HG02884 (cell line): ENCODE results near the gene KAT6B.
A peak's percentile ranks its signal among the peaks of the same experiment; 100 is the strongest.

Experiments used
- ATAC-seq: cut with Tn5 transposase; IDR thresholded peaks from one replicate; pipeline ENCODE4 v1.9.1; 2021; ENCODE audit warnings: mild to moderate bottlenecking, moderate library complexity; ENCODE audit not compliant: unreplicated experiment

The KAT6B gene

DNA sequence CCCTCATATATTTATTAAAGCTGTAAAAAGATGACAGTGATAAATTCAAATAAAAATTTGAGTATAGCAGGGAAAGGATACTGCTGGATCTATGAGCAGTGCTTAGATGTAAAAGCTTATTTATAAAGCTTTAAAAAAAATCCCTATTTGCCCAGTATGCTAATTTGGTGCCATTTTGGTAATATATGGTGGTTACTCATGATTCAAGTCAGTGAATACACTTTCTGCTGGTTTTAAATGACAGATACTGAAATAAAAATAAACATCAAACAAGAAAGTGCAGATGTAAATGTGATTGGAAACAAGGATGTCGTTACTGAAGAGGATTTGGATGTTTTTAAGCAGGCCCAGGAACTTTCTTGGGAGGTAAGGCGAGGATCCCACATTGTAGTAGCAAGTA is 150.7 kb downstream of the KAT6B start:
- no peak for ATAC-seq

DNA sequence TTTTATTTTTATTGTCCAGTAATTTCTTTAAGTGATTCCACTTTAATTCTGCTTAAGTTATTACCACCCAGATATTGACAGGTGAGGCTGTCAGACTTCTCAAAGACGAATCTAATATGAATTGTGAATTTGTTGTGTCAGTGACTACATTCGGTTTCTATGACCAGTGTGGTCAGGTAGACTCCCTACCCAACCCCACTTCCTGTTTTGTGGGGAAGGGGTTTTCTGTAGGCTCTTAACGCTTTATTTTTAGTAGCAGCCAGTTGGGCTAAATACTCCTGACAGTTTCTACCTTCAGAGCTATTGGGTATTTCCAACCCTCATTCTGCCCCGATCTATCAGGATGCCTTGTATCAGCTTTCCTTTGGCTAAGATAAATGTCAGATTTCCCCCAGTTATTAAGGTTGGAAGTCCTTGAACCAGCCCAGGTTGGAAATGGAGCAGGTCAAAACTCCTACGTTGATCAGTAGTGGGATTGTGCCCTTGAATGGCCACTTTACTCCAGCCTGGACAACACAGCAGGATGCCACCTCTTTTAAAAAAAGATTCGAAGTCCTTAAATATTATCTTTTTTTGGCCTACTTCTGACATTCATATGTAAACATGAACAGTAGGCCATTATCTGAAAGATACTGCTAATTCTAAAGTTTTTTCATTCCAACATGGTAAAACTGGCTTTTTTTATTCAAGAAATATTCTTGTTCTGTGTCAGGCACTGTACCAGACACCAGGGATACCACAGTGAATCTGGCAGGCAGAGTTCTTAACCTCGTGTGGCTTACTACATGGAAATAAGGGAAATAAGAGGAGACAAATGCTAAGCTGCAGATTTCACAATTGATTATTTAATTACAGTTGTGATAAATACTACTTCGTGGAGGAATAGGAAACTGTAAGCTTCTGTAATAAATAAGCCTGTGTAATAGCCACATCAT is 151.8 kb downstream of the KAT6B start:
- ATAC-seq, result peak; percentile 85

- ATAC-seq, result no peak
Observed at GRCh38 chr10:74981831-74982633, 155.6 kb downstream of the KAT6B start.

DNA sequence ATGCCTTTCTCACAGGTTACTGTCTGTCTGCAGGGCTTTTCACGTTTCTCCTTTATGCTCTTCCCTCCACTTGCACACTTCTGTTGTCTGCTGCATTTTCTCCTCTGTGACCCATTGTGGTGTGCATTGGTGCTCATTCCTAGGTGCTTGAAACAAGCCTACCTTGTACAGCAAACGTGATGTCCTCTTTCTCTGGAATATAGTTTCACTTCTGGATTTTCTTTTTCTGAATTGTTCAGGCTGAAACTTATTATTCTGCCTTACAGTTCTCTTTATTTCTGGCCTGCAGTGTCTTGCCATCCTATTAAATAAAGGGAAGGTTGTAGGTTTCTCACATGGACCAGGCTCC is 156.2 kb downstream of the KAT6B start:
- ATAC-seq, result no peak

GRCh38 chr10:74983383-74983782 is 157.0 kb downstream of the KAT6B start:
- no peak for ATAC-seq

DNA sequence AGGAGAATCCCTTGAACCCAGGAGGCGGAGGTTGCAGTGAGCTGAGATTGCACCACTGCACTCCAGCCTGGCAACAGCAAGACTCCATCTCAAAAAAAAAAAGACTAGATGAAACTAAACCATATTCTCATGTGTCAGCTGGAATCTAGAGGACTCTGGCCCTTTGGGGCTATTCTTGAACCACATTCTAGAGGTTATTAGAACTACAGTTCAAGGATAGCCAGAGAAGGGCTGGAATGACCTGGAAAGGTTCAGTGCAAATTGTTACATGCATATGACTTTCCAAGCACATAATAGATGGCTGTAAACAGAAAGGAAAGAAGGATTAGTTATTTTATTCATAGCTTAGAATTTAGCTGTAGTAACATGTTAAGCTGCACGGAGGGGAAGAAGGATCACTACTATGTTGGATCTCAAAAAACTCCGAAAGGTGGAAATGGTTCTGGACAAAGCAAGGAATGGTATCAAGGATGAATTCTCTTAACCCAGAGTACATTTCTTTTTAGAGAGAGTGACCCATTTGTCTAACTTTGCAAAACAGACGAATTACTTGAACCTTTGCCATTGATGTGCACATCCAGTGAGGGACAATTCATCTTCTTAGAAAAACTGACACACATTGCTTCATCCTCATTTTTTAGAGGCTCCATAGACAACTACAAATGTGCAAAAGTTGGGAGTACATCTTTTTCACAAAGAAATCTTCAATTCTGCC is 161.1 kb downstream of the KAT6B start:
- ATAC-seq, result no peak

DNA sequence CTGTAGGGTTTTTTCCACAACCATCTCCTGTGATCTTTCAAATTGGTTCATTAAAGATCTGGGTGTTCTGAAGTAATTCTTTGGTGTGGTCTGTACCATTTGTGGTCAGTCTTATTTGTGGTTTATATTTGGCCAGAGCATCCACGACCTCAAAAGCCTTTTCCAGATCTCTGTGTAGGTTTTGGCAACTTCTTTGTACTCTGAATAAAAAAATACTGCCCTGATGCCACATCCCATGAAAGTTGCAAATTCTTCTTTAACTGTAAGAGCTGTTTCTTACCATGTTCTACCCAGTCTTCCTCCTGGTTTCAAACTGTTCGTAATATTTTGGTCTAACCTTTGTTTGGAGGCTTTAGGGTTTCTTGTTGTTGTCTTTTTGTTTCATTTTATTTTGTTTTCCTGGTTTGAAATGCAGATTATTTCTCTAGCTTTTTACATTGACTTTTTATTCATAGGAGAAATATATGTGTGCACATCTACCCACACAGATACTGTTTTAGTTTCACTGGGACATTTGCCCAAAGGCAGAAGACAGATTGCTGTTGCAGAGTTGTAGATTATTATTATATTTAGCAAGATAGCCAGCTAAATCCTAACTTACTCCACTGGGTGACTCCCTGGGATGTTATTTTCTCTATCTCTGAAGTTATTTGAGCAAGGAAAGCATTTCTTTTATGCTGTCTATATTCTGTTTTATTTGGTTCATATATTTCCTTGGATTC is 161.8 kb downstream of the KAT6B start:
- ATAC-seq, result no peak

DNA sequence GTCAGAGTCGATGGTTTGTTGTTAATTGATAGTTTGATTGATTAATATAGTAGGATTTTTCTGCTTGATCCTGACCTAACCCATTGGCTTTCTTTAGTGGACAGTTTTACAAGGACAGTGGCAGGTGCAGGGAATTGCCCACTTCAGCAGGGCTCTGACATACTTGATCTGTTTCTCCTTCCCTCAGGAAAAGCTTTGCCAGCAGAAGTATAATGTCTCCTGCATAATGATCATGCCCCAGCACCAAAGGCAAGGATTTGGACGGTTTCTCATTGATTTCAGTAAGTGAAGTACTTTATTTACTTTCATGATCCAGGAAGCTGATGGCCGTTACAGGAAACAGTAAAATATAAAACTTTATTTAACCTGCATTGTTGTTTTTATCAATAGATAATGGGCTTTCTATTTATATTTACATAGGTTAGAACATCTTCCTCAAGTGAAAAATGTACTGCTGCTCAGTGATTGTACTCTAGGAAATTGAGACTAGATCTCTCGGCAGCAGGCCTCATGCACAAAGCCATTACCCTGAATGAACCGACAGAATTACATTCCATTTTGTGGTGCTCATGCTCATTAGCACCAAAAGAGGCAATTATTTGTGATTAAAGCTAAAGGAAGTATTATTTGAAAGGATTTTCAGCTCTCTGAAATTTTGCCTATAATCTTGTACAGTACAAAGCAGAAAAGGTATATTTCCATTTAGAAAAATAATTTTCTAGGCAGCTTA is 162.6 kb downstream of the KAT6B start:
- no peak for ATAC-seq

DNA sequence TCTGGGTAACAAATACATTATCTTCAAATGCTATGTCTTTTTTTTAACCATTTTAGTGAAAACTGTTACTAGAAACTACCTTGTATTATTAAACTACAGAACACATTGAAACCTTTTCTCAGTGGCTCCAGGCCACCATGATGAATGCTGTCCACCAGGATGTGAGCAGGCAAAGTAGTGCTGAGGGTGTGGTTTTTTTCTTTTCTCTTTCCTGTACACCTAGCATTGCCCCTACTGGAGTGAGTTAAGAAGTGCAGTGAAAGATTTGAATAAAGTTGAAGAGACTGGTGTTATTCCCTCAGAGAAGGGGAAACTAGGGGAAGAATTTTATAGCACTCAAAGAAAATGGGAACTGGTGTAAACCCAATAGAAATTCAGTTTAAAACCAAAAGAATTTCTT is 165.0 kb downstream of the KAT6B start:
- no peak for ATAC-seq

- no peak for ATAC-seq
Observed at GRCh38 chr10:74992068-74992467, 165.7 kb downstream of the KAT6B start.

DNA sequence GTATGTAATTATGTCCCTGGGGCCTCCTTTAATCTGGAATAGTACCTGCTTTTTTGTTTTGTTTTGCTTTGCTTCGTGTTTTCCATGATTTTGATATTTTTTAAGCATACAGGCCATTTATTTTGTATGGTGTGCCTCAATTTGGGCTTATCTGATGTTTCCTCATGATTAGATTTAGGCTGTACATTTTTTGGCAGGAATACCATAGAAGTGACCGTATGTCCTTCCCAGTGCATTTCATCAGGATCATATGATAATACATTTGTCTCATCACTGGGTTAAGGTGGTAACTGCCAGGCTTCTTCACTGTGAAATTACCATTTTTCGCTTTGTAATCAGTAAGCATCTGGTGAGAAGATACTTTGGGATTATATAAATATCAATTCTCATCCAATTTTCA is 167.2 kb downstream of the KAT6B start:
- no peak for ATAC-seq

DNA sequence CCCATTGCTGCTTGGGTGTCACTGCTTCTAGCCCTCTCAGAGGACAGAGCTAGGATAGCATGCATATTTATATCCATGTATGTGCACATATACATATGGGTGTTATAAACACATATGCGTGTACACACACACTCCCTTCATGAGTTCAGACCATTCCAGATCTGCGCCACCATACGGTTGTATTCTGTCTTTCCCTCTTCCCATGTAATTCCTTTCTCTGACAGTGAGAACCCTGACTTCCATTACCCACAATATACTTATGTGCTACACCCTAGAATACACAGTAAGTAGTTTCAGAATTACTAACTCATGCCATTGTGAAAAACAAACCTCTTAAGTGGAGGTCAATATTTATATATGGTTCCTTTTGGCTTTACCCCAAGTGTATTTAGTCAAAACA is 168.5 kb downstream of the KAT6B start:
- ATAC-seq, result peak; percentile 88

- ATAC-seq, result no peak
Observed at GRCh38 chr10:74995806-74996205, 169.4 kb downstream of the KAT6B start.

- ATAC-seq, result no peak
Observed at GRCh38 chr10:74997163-74997562, 170.8 kb downstream of the KAT6B start.

DNA sequence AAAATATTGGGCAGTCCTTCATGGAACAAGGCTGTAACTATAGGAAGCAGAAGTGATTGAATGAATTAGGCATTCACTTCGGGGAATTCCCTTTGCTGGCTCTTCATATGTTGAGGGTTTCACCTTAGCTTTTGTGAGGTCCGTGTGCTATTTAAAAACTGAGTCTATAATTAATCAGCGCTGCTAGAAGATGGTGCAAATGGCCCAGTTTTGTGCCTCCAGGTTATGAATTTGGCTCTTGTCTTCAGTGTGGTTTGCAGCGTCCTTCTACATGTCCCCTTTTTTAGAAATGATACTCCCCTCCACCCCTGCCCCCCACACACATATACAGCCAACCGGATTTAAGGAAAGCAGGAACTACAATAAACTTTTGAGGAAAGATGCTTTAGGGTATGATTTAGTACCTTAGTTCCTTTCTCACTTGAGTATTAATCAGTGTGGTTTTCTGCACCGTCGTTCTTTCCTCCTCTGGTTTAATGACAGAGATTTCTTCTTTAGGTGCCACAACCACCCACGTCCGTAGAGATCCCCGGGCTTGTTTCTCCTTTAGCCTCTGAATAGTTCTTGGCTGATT is 174.4 kb downstream of the KAT6B start:
- peak; percentile 94 for ATAC-seq

DNA sequence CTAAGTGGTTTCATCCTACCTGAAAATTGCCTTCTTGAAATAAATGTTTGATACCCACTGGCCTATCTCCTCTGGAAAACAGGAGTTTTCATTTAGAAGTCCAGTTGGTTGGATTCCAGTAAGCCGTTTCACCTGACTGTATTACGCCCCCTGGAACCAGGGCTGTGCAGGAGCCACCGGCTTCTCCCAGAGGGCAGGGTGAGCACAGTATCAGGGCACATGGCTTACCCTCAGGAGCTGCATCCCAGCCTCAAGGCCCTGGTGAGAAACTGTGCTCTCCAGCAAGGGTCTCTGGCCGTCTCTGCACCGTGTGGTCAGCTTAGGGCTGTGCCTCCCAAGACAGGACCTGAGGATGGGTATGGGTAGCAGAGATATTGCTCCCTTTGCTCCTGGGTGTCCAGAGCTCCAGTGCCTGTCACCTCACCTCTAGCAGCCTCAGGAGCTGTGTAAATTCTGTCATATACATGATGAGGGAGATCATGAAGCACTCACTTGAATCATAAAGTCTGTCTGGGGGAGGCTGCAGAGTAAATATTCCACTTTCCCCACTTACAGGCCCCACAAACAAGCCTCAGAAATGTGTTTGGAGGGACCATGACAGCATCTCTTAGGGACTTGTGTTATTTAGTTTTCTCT is 175.4 kb downstream of the KAT6B start:
- ATAC-seq, result no peak

GRCh38 chr10:75002351-75002725 is 175.9 kb downstream of the KAT6B start:
- ATAC-seq, result no peak

- no peak for ATAC-seq
Observed at GRCh38 chr10:75002967-75003594, 176.7 kb downstream of the KAT6B start.

- ATAC-seq, result no peak
Observed at GRCh38 chr10:75003891-75004290, 177.5 kb downstream of the KAT6B start.
